SK-N-SH (cell line): ENCODE data around the gene SLC51A. TPM values are rescaled to one million over a fixed set of nuclear protein-coding genes. Genes with fewer than 3 reads are reported as not detected.

ENCODE experiments used
- CTCF ChIA-PET: fragments of 300-600, 350-600 bp; formaldehyde crosslinking; extraction: SDS; loops from one replicate; lab custom pipeline; 2021; lab: Yijun Ruan, JAX
- POLR2A ChIA-PET: fragments of 350-600 bp; sonication (Branson Sonifier 250); formaldehyde crosslinking; extraction: SDS; loops from one replicate; lab custom pipeline; 2020; ENCODE audit warnings: antibody characterized with exemption, inconsistent platforms; lab: Yijun Ruan, JAX
- DNase-seq: peaks from one replicate; pipeline ENCODE4 v3.0.0; 2012
- H2AFZ ChIP-seq: fragments of 200-600 bp; sonication (generic); 2 replicates; pipeline ENCODE4 v1.8.1; 2016; ENCODE audit warnings: antibody characterized with exemption, mild to moderate bottlenecking, low read depth
- H3F3A ChIP-seq: fragments of 200-600 bp; sonication (generic); replicated peaks from 2 replicates; pipeline ENCODE3; 2016; ENCODE audit warnings: antibody characterized with exemption, mild to moderate bottlenecking; ENCODE audit not compliant: insufficient read depth
- H3K27ac ChIP-seq, 2 experiments: fragments of 200-500 bp in 1 of 2; fragments of 200-600 bp in 1 of 2; sonication (Bioruptor generic) in 1 of 2; sonication (generic), shearing (Covaris generic) in 1 of 2; 2 replicates each; pipeline versions ENCODE4 v1.5.1 to v1.6.1; 2014 to 2016; ENCODE audit warnings: low read depth in 2 of 2, inconsistent platforms in 1 of 2, low read length in 1 of 2, mild to moderate bottlenecking in 1 of 2, mixed read lengths in 1 of 2
- H3K27me3 ChIP-seq: fragments of 200-600 bp; sonication (generic), shearing (Covaris generic); 2 replicates; pipeline ENCODE4 v1.6.1; 2016; ENCODE audit warnings: mixed run types; ENCODE audit not compliant: insufficient read depth
- H3K36me3 ChIP-seq, 2 experiments: fragments of 200-500 bp in 1 of 2; fragments of 200-600 bp in 1 of 2; sonication (Bioruptor generic) in 1 of 2; sonication (generic) in 1 of 2; replicated peaks in 1 of 2; 2 replicates each; pipeline versions ENCODE3 to v1.5.1; 2014 to 2016; ENCODE audit warnings: low read length in 1 of 2, mild to moderate bottlenecking in 1 of 2; ENCODE audit not compliant: insufficient read depth in 2 of 2, control insufficient read depth in 1 of 2
- H3K4me1 ChIP-seq, 2 experiments: fragments of 200-500 bp in 1 of 2; fragments of 200-600 bp in 1 of 2; sonication (Bioruptor generic) in 1 of 2; sonication (generic), shearing (Covaris generic) in 1 of 2; 2 replicates each; pipeline versions ENCODE4 v1.5.1 to v1.6.1; 2014 to 2016; ENCODE audit warnings: low read depth in 1 of 2, low read length in 1 of 2, mixed run types in 1 of 2; ENCODE audit not compliant: insufficient read depth in 2 of 2, control insufficient read depth in 1 of 2
- H3K4me2 ChIP-seq: fragments of 200-600 bp; sonication (generic), shearing (Covaris generic); 2 replicates; pipeline ENCODE4 v1.6.1; 2017; ENCODE audit warnings: mixed run types
- H3K4me3 ChIP-seq, 2 experiments: fragments of 200-500 bp in 1 of 2; fragments of 200-600 bp in 1 of 2; sonication (Bioruptor generic) in 1 of 2; sonication (generic), shearing (Covaris generic) in 1 of 2; 2 replicates each; pipeline versions ENCODE4 v1.5.1 to v1.8.1; 2014 to 2016; ENCODE audit warnings: low read depth in 2 of 2, inconsistent platforms in 1 of 2, low read length in 1 of 2, mild to moderate bottlenecking in 1 of 2, mixed read lengths in 1 of 2, moderate library complexity in 1 of 2
- H3K79me2 ChIP-seq: fragments of 200-600 bp; sonication (generic); 2 replicates; pipeline ENCODE4 v1.8.1; 2017; ENCODE audit warnings: mild to moderate bottlenecking; ENCODE audit not compliant: insufficient read depth
- H3K9ac ChIP-seq: fragments of 200-600 bp; sonication (generic); 2 replicates; pipeline ENCODE4 v1.6.1; 2017; ENCODE audit warnings: mixed run types
- H3K9me2 ChIP-seq: fragments of 200-600 bp; sonication (generic); 2 replicates; pipeline ENCODE4 v1.6.1; 2017; ENCODE audit warnings: mixed run types
- H3K9me3 ChIP-seq: fragments of 200-600 bp; sonication (generic); 2 replicates; pipeline ENCODE4 v1.6.1; 2017; ENCODE audit warnings: mixed run types, mild to moderate bottlenecking, moderate library complexity
- H4K20me1 ChIP-seq: fragments of 200-600 bp; sonication (generic); 2 replicates; pipeline ENCODE4 v1.6.1; 2017; ENCODE audit warnings: mild to moderate bottlenecking, mixed run types; ENCODE audit not compliant: insufficient read depth
- CHD2 ChIP-seq: fragments of 150-350 bp; IDR thresholded peaks from 2 replicates; pipeline ENCODE4 v1.6.1; 2018; ENCODE audit warnings: low read length; ENCODE audit not compliant: partially characterized antibody
- GATA2 ChIP-seq: sonication (generic); formaldehyde crosslinking; IDR thresholded peaks from 2 replicates; pipeline ENCODE4 v1.5.0; 2020; ENCODE audit warnings: mild to moderate bottlenecking, missing genetic modification reagents
- JUND ChIP-seq: IDR thresholded peaks from 2 replicates; pipeline ENCODE4 v1.4.0; 2012
- MEF2A ChIP-seq: IDR thresholded peaks from 2 replicates; pipeline ENCODE4 v1.4.0; 2012; ENCODE audit warnings: low read depth, borderline replicate concordance
- MXI1 ChIP-seq: IDR thresholded peaks from 2 replicates; pipeline ENCODE4 v1.6.1; 2012; ENCODE audit warnings: mild to moderate bottlenecking, low read depth, low read length, improper control_type of control experiment
- NFIC ChIP-seq: IDR thresholded peaks from 2 replicates; pipeline ENCODE4 v1.4.0; 2012; ENCODE audit warnings: borderline replicate concordance
- POLR2AphosphoS5 ChIP-seq: IDR thresholded peaks from 2 replicates; pipeline ENCODE4 v1.6.1; 2012; ENCODE audit warnings: low read depth, low read length
- SMC3 ChIP-seq: IDR thresholded peaks from 2 replicates; pipeline ENCODE4 v1.6.1; 2012; ENCODE audit warnings: low read depth, low read length, improper control_type of control experiment
- TAF1 ChIP-seq: IDR thresholded peaks from 2 replicates; pipeline ENCODE4 v1.6.1; 2012; ENCODE audit warnings: low read depth, mild to moderate bottlenecking, low read length, moderate library complexity, borderline replicate concordance
- TCF12 ChIP-seq: IDR thresholded peaks from 2 replicates; pipeline ENCODE4 v1.4.0; 2012
- TEAD4 ChIP-seq: IDR thresholded peaks from 2 replicates; pipeline ENCODE4 v1.4.0; 2012; ENCODE audit warnings: mild to moderate bottlenecking, borderline replicate concordance; ENCODE audit not compliant: insufficient read depth
- YY1 ChIP-seq: IDR thresholded peaks from 2 replicates; pipeline ENCODE4 v1.4.0; 2012; ENCODE audit warnings: low read depth, mild to moderate bottlenecking
- WGBS: methylation state at CpG from one replicate; pipeline ENCODE4 v1.1.6; 2017; ENCODE audit warnings: low lambda C conversion rate; 5-methylcytosine and 5-hydroxymethylcytosine counted together
- polyA plus RNA-seq, 3 experiments: library from polyadenylated mRNA; depleted of rRNA; stranded (reverse); fragments of >200 nt; gene quantifications; 2 replicates each; pipeline ENCODE4 v1.2.3, GENCODE V29; 2012
- TF ChIP-seq, protein P1 (sequence below): IDR thresholded peaks from 2 replicates; pipeline ENCODE4 v1.4.0; 2012; ENCODE audit warnings: low read depth, borderline replicate concordance
- TF ChIP-seq, protein P2 (sequence below): fragments of 200-600 bp; sonication (generic); IDR thresholded peaks from 2 replicates; pipeline ENCODE4 v1.6.1; 2017; ENCODE audit warnings: antibody characterized with exemption, mild to moderate bottlenecking, moderate library complexity
- TF ChIP-seq, protein P3 (sequence below): IDR thresholded peaks from 2 replicates; pipeline ENCODE4 v1.4.0; 2012; ENCODE audit warnings: low read depth, borderline replicate concordance

The SLC51A gene
- polyA plus RNA-seq, 1 of the 3 experiments (the other 2 are of a cell fraction) = not detected

DNA sequence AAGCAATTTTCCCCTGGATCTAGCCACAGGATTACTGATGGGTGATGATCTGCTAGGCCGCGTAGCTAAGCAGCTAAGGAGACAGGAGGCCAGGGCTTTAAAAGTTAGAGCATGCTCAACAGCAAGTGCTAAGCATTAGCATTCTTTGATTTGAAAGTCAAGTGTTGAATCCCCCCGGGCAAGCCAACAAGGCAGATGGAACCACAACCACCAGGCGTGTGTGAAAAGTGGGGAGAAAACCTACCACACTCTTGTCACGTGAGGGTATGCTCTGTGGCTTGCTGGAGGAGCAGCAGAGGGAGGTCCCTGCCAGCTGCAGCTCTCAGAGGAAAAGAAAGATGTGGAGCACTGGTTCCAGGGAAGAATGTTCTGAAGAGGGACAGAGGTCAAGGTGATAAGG is 20.9 kb downstream of the SLC51A start:
- no peak for DNase-seq
- H3K4me1 ChIP-seq = no peaks in the 10 kb centered on the region
- H3K4me2 ChIP-seq = no peak overlapping the region
- no peaks in the 10 kb centered on the region for H3K27me3 ChIP-seq
- no peaks in the 10 kb centered on the region for H4K20me1 ChIP-seq
- CTCF ChIA-PET = interaction anchor here (1.0 kb wide), 1 partner anchor 16 kb away, joined by 3 read pairs; no protein-coding TSS in a partner anchor
- H3K36me3 ChIP-seq = peaks cover 35 to 46% of the 10 kb centered on the region in 2 experiments
- WGBS = 87% methylated on average over 5 of the region's 5 CpGs
- TF ChIP-seq GATA2 (CRISPR knock-in tag) (no peak), JUND (no peak), MXI1 (no peak), TCF12 (no peak)
- TF ChIP-seq, all 33 proteins: peak for 0
- H3K9me2 ChIP-seq = no peaks in the 10 kb centered on the region
- H3K4me3 ChIP-seq = no peak overlapping the region
- no peak overlapping the region for H3K9ac ChIP-seq
- peaks cover 11% of the 10 kb centered on the region for H3F3A ChIP-seq
- H3K79me2 ChIP-seq = no peaks in the 10 kb centered on the region
- H3K27ac ChIP-seq = no peak overlapping the region
- POLR2A ChIA-PET = no interaction called here
- no peaks in the 10 kb centered on the region for H3K9me3 ChIP-seq
- no peak overlapping the region for H2AFZ ChIP-seq

DNA sequence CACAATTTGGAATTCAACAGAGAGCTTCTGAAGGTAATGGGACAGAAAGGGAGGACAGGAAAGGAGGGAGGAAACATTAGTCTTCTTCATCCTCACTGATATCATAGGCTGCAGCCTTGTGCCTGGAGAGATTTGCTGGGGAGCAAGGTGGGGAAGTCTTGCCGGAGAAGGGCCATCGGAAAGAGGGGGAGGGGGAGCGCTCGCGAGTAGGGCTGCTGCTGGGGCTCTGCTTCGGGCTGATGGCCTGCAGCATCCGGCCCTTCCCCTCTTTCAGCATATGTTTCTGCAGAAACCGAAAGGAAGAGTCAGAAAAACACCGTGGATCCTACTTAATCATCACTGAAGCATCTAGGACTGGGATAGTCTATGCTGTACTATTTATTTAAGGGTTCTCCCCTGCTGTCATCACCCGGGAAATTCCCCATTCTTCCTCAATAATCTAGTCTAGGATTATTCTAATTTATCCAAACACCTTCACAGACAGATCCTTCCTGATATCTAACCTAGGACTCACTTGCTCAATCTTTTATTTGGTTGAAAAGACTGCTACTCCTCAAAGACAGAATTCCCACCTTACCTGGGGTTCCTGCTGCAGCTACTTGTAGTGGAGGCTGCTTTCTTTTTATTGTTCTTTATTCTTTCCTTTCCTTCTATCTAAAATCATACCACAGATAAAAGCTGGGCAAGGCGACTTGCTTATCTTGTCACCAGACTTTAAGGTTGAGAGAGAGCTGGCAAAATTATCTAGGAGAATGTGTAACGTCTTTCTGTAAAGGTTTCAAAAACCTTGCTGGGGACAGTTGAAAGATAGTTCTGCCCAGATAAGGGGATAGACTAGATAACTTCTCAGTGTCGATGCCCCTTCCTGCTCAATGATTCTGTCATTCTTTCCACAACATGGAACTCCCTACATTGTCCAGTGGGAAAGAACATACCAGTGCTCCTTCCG is 22.6 kb downstream of the SLC51A start:
- Histone ChIP-seq H3F3A (peaks cover 12% of the 10 kb centered on the region), H3K79me2 (no peaks in the 10 kb centered on the region), H3K27ac (no peak overlapping the region), H3K9me3 (no peaks in the 10 kb centered on the region), H3K4me3 (no peak overlapping the region), H3K9ac (no peak overlapping the region), H3K27me3 (no peaks in the 10 kb centered on the region), H3K36me3 (peaks cover 40 to 51% of the 10 kb centered on the region in 2 experiments), H3K4me1 (no peaks in the 10 kb centered on the region), H2AFZ (no peak overlapping the region), H3K9me2 (no peaks in the 10 kb centered on the region), H4K20me1 (no peaks in the 10 kb centered on the region), H3K4me2 (no peak overlapping the region)
- no peak for DNase-seq
- 80% methylated on average over 14 of the region's 14 CpGs for WGBS
- CTCF ChIA-PET = no interaction called here
- POLR2A ChIA-PET = no interaction called here
- TF ChIP-seq MXI1 = no peak

DNA sequence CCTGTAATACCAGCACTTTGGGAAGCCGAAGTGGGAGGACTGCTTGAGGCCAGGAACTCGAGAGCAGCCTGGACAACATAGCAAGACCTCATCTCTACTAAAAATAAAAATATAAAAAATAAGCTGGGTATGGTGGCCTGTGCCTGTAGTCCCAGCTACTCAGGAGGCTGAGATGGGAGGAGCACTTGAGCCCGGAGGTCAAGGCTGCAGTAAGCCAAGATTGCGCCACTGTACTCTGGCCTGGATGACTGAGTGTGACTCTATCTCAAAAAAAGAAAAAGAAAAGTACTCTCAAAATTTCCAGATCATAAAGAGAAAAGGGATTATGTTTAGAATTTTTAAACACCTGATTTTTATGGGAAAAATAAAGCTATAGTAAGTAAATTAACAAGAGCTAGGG is 24.1 kb downstream of the SLC51A start:
- H3F3A ChIP-seq = peaks cover 9% of the 10 kb centered on the region
- H3K36me3 ChIP-seq = peaks cover 44 to 51% of the 10 kb centered on the region in 2 experiments
- no peak overlapping the region for H3K9ac ChIP-seq
- DNase-seq = no peak
- H4K20me1 ChIP-seq = no peaks in the 10 kb centered on the region
- H3K9me3 ChIP-seq = no peaks in the 10 kb centered on the region
- H2AFZ ChIP-seq = no peak overlapping the region
- POLR2A ChIA-PET = no interaction called here
- H3K27ac ChIP-seq = no peak overlapping the region
- WGBS = 97% methylated on average over 4 of the region's 4 CpGs
- H3K4me1 ChIP-seq = no peaks in the 10 kb centered on the region
- no peaks in the 10 kb centered on the region for H3K79me2 ChIP-seq
- CTCF ChIA-PET = interaction anchor here (1.3 to 1.8 kb wide), 2 partner anchors 13 to 15 kb away, joined by 3 to 4 read pairs; no protein-coding TSS in a partner anchor
- H3K4me2 ChIP-seq = no peak overlapping the region
- H3K9me2 ChIP-seq = no peaks in the 10 kb centered on the region
- H3K27me3 ChIP-seq = no peaks in the 10 kb centered on the region
- no peak overlapping the region for H3K4me3 ChIP-seq
- TF ChIP-seq TCF12 (no peak), SMC3 (no peak), MXI1 (no peak), NFIC (no peak), CHD2 (no peak), TAF1 (no peak), GATA2 (CRISPR knock-in tag) (no peak), MEF2A (no peak), TEAD4 (no peak), YY1 (no peak), POLR2AphosphoS5 (no peak), JUND (no peak)
- TF ChIP-seq, protein P1, sequence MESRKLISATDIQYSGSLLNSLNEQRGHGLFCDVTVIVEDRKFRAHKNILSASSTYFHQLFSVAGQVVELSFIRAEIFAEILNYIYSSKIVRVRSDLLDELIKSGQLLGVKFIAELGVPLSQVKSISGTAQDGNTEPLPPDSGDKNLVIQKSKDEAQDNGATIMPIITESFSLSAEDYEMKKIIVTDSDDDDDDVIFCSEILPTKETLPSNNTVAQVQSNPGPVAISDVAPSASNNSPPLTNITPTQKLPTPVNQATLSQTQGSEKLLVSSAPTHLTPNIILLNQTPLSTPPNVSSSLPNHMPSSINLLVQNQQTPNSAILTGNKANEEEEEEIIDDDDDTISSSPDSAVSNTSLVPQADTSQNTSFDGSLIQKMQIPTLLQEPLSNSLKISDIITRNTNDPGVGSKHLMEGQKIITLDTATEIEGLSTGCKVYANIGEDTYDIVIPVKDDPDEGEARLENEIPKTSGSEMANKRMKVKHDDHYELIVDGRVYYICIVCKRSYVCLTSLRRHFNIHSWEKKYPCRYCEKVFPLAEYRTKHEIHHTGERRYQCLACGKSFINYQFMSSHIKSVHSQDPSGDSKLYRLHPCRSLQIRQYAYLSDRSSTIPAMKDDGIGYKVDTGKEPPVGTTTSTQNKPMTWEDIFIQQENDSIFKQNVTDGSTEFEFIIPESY = no peak
- TF ChIP-seq, protein P2, sequence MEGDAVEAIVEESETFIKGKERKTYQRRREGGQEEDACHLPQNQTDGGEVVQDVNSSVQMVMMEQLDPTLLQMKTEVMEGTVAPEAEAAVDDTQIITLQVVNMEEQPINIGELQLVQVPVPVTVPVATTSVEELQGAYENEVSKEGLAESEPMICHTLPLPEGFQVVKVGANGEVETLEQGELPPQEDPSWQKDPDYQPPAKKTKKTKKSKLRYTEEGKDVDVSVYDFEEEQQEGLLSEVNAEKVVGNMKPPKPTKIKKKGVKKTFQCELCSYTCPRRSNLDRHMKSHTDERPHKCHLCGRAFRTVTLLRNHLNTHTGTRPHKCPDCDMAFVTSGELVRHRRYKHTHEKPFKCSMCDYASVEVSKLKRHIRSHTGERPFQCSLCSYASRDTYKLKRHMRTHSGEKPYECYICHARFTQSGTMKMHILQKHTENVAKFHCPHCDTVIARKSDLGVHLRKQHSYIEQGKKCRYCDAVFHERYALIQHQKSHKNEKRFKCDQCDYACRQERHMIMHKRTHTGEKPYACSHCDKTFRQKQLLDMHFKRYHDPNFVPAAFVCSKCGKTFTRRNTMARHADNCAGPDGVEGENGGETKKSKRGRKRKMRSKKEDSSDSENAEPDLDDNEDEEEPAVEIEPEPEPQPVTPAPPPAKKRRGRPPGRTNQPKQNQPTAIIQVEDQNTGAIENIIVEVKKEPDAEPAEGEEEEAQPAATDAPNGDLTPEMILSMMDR = no peak
- TF ChIP-seq, protein P3, sequence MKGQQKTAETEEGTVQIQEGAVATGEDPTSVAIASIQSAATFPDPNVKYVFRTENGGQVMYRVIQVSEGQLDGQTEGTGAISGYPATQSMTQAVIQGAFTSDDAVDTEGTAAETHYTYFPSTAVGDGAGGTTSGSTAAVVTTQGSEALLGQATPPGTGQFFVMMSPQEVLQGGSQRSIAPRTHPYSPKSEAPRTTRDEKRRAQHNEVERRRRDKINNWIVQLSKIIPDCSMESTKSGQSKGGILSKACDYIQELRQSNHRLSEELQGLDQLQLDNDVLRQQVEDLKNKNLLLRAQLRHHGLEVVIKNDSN = no peak
